IPS DF 6.9 (cell line): ENCODE results near the gene ZNF469.

Experiments used
- DNase-seq: peaks from one replicate; pipeline ENCODE4 v3.0.0-alpha.2; 2013; ENCODE audit warnings: low read depth, low spot score
- H3K27ac ChIP-seq: one replicate; pipeline ENCODE4 v1.5.1; 2013; ENCODE audit warnings: low read length, control low read depth
- H3K27me3 ChIP-seq: 2 replicates; pipeline ENCODE4 v1.6.1; 2013; ENCODE audit warnings: mild to moderate bottlenecking, low read length; ENCODE audit not compliant: control insufficient read depth, insufficient read depth
- H3K36me3 ChIP-seq: 2 replicates; pipeline ENCODE4 v1.6.1; 2013; ENCODE audit warnings: low read length; ENCODE audit not compliant: control insufficient read depth, insufficient read depth
- H3K4me1 ChIP-seq: 2 replicates; pipeline ENCODE4 v1.6.1; 2013; ENCODE audit warnings: low read length; ENCODE audit not compliant: control insufficient read depth, insufficient read depth
- H3K4me3 ChIP-seq: 2 replicates; pipeline ENCODE4 v1.5.1; 2013; ENCODE audit warnings: mild to moderate bottlenecking, low read length
- H3K9me3 ChIP-seq: 2 replicates; pipeline ENCODE4 v1.6.1; 2013; ENCODE audit warnings: low read length, inconsistent platforms; ENCODE audit not compliant: control insufficient read depth, insufficient read depth
- WGBS: extraction: QIAGEN DNeasy Blood & Tissue Kit; methylation state at CpG from one replicate; pipeline ENCODE4 v1.1.7; 2013; ENCODE audit warnings: mixed read lengths, missing lambda C conversion rate; ENCODE audit not compliant: insufficient read length, insufficient coverage; 5-methylcytosine and 5-hydroxymethylcytosine counted together

Gene ZNF469

GRCh38 chr16:88395669-88396584 is 13.2 kb downstream of the ZNF469 start:
- WGBS: no CpG with 5 or more reads among the region's 21 CpGs
- DNase-seq: no peak
- H3K27ac ChIP-seq: no peak overlapping the region
- no peaks in the 10 kb centered on the region; the same call in 1 of the 2 replicates for H3K4me1 ChIP-seq
- no peaks in the 10 kb centered on the region for H3K36me3 ChIP-seq
- H3K27me3 ChIP-seq: no peaks in the 10 kb centered on the region
- H3K9me3 ChIP-seq: no peaks in the 10 kb centered on the region; the same call in 1 of the 2 replicates
- no peak overlapping the region for H3K4me3 ChIP-seq

- no peaks in the 10 kb centered on the region for H3K36me3 ChIP-seq
- H3K27ac ChIP-seq: no peak overlapping the region
- DNase-seq: no peak
- no peaks in the 10 kb centered on the region for H3K27me3 ChIP-seq
- no peak overlapping the region for H3K4me3 ChIP-seq
- H3K4me1 ChIP-seq: no peaks in the 10 kb centered on the region
- WGBS: no CpG with 5 or more reads among the region's 20 CpGs
- no peaks in the 10 kb centered on the region; the same call in 1 of the 2 replicates for H3K9me3 ChIP-seq
Measured at GRCh38 chr16:88398170-88398873, 15.6 kb downstream of the ZNF469 start.

- H3K4me1 ChIP-seq: no peaks in the 10 kb centered on the region
- H3K9me3 ChIP-seq: no peaks in the 10 kb centered on the region; the same call in 1 of the 2 replicates
- no CpG with 5 or more reads among the region's 8 CpGs for WGBS
- H3K27me3 ChIP-seq: no peaks in the 10 kb centered on the region
- H3K4me3 ChIP-seq: no peak overlapping the region
- H3K36me3 ChIP-seq: no peaks in the 10 kb centered on the region
- DNase-seq: no peak
- H3K27ac ChIP-seq: no peak overlapping the region
Measured at GRCh38 chr16:88398874-88399178, 16.1 kb downstream of the ZNF469 start.

- no peaks in the 10 kb centered on the region for H3K4me1 ChIP-seq
- no peaks in the 10 kb centered on the region; the same call in 1 of the 2 replicates for H3K9me3 ChIP-seq
- H3K27ac ChIP-seq: no peak overlapping the region
- H3K36me3 ChIP-seq: no peaks in the 10 kb centered on the region
- WGBS: no CpG with 5 or more reads among the region's 9 CpGs
- no peaks in the 10 kb centered on the region for H3K27me3 ChIP-seq
- H3K4me3 ChIP-seq: no peak overlapping the region
- no peak for DNase-seq
Measured at GRCh38 chr16:88400186-88400585, 17.4 kb downstream of the ZNF469 start.

- no peaks in the 10 kb centered on the region for H3K4me1 ChIP-seq
- no peaks in the 10 kb centered on the region for H3K27me3 ChIP-seq
- no peaks in the 10 kb centered on the region for H3K36me3 ChIP-seq
- 100% methylated on average over 1 of the region's 3 CpGs for WGBS
- no peak for DNase-seq
- no peaks in the 10 kb centered on the region; the same call in 1 of the 2 replicates for H3K9me3 ChIP-seq
- H3K4me3 ChIP-seq: no peak overlapping the region
- no peak overlapping the region for H3K27ac ChIP-seq
Measured at GRCh38 chr16:88401604-88402246, 19.0 kb downstream of the ZNF469 start.

- no peaks in the 10 kb centered on the region for H3K27me3 ChIP-seq
- WGBS: no CpG with 5 or more reads among the region's 24 CpGs
- no peaks in the 10 kb centered on the region for H3K4me1 ChIP-seq
- no peaks in the 10 kb centered on the region for H3K9me3 ChIP-seq
- no peak for DNase-seq
- no peaks in the 10 kb centered on the region for H3K36me3 ChIP-seq
- no peak overlapping the region for H3K4me3 ChIP-seq
- no peak overlapping the region for H3K27ac ChIP-seq
Measured at GRCh38 chr16:88402551-88403240, 19.9 kb downstream of the ZNF469 start.

- no peaks in the 10 kb centered on the region for H3K27me3 ChIP-seq
- H3K4me3 ChIP-seq: no peak overlapping the region
- H3K4me1 ChIP-seq: no peaks in the 10 kb centered on the region
- no CpG with 5 or more reads among the region's 22 CpGs for WGBS
- H3K9me3 ChIP-seq: no peaks in the 10 kb centered on the region
- DNase-seq: no peak
- H3K36me3 ChIP-seq: no peaks in the 10 kb centered on the region
- H3K27ac ChIP-seq: no peak overlapping the region
Measured at GRCh38 chr16:88403794-88404581, 21.2 kb downstream of the ZNF469 start.

- no peak for DNase-seq
- H3K27ac ChIP-seq: no peak overlapping the region
- no peaks in the 10 kb centered on the region for H3K4me1 ChIP-seq
- H3K27me3 ChIP-seq: no peaks in the 10 kb centered on the region
- no peaks in the 10 kb centered on the region for H3K36me3 ChIP-seq
- no CpG with 5 or more reads among the region's 6 CpGs for WGBS
- no peaks in the 10 kb centered on the region for H3K9me3 ChIP-seq
- no peak overlapping the region for H3K4me3 ChIP-seq
Measured at GRCh38 chr16:88404769-88405168, 22.0 kb downstream of the ZNF469 start.

- no CpG with 5 or more reads among the region's 29 CpGs for WGBS
- H3K4me3 ChIP-seq: no peak overlapping the region
- no peak overlapping the region for H3K27ac ChIP-seq
- no peaks in the 10 kb centered on the region for H3K27me3 ChIP-seq
- H3K9me3 ChIP-seq: no peaks in the 10 kb centered on the region
- no peaks in the 10 kb centered on the region for H3K4me1 ChIP-seq
- no peak for DNase-seq
- no peaks in the 10 kb centered on the region for H3K36me3 ChIP-seq
Measured at GRCh38 chr16:88405216-88406060, 22.7 kb downstream of the ZNF469 start.
